Vagina (tissue), 2 donors: ENCODE results near the gene A1CF.
"Not testable (repeated sequence)": the region's sequence is repeated elsewhere in the genome, so short reads cannot be mapped to it uniquely, and the experiment has no call there.

Source experiments
- POLR2A ChIP-seq, 2 donors: fragments of 450-650 bp; IDR thresholded peaks; one replicate each; pipeline ENCODE4 v1.6.1; 2017; ENCODE audit warnings: antibody characterized with exemption in 2 of 2, mild to moderate bottlenecking in 2 of 2, moderate library complexity in 2 of 2
- POLR2AphosphoS5 ChIP-seq, 2 donors: sonication (generic); formaldehyde crosslinking; IDR thresholded peaks; one replicate each; pipeline ENCODE4 v1.9.0; 2017; ENCODE audit warnings: antibody characterized with exemption in 2 of 2, mild to moderate bottlenecking in 2 of 2, low read depth in 1 of 2; ENCODE audit not compliant: insufficient read depth in 1 of 2
- TF ChIP-seq, protein P1 (sequence below), 3 experiments: fragments of 450-650 bp in 2 of 3; fragments of 200-600 bp in 1 of 3; sonication (generic) in 1 of 3; IDR thresholded peaks; one replicate each; pipeline ENCODE4 v1.5.1; 2017 to 2019; ENCODE audit warnings: antibody characterized with exemption in 3 of 3, mild to moderate bottlenecking in 2 of 3, moderate library complexity in 2 of 3

DNA sequence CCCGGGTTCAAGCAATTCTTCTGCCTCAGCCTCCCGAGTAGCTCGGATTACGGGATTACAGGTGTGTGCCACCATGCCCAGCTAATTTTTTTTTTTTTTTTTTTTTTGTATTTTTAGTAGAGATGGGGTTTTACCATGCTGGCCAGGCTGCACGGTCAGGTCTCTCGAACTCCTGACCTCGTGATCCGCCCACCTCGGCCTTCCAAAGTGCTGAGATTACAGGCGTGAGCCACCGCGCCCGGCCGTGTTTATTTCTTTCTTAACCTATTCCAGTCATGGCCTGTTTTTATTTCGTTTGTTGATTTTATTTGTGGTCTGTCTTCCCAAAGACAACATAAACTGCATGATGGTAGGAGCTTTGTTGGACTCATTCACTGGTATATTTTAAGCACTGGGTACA, 20.4 kb upstream of the A1CF start:
- TF ChIP-seq POLR2A (IDR thresholded peaks at IDR 0.05); POLR2AphosphoS5 (IDR thresholded peaks at IDR 0.05; ENCODE audit: insufficient read depth in 1 of 2, low read depth in 1 of 2): not testable (repeated sequence)
- TF ChIP-seq, protein P1, sequence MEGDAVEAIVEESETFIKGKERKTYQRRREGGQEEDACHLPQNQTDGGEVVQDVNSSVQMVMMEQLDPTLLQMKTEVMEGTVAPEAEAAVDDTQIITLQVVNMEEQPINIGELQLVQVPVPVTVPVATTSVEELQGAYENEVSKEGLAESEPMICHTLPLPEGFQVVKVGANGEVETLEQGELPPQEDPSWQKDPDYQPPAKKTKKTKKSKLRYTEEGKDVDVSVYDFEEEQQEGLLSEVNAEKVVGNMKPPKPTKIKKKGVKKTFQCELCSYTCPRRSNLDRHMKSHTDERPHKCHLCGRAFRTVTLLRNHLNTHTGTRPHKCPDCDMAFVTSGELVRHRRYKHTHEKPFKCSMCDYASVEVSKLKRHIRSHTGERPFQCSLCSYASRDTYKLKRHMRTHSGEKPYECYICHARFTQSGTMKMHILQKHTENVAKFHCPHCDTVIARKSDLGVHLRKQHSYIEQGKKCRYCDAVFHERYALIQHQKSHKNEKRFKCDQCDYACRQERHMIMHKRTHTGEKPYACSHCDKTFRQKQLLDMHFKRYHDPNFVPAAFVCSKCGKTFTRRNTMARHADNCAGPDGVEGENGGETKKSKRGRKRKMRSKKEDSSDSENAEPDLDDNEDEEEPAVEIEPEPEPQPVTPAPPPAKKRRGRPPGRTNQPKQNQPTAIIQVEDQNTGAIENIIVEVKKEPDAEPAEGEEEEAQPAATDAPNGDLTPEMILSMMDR (IDR thresholded peaks at IDR 0.05), result not testable (repeated sequence)
